Testis (tissue), 3 donors: ENCODE data around the gene LOXL3. TPM values are rescaled to one million over a fixed set of nuclear protein-coding genes. Genes with fewer than 3 reads are reported as not detected.

Experiments used
- DNase-seq: peaks from one replicate; pipeline ENCODE4 v3.0.0-alpha.2; 2019
- H3K27ac ChIP-seq, 2 donors: fragments of 200-600 bp; sonication (generic); one replicate each; pipeline ENCODE4 v1.5.1; 2019
- H3K27me3 ChIP-seq: fragments of 200-600 bp; sonication (generic); one replicate; pipeline ENCODE4 v1.5.1; 2019
- H3K36me3 ChIP-seq: fragments of 200-600 bp; sonication (generic); one replicate; pipeline ENCODE4 v1.5.1; 2017; ENCODE audit warnings: low read depth; ENCODE audit errors: missing control alignments
- H3K4me1 ChIP-seq: fragments of 200-600 bp; sonication (generic); one replicate; pipeline ENCODE4 v1.5.1; 2019
- H3K4me3 ChIP-seq, 2 donors: fragments of 200-600 bp; sonication (generic); one replicate each; pipeline ENCODE4 v1.5.1; 2017 to 2019
- H3K9me3 ChIP-seq: fragments of 200-600 bp; sonication (generic); one replicate; pipeline ENCODE4 v1.5.1; 2017
- POLR2A ChIP-seq: fragments of 450-650 bp; IDR thresholded peaks from one replicate; pipeline ENCODE4 v1.6.1; 2017; ENCODE audit warnings: antibody characterized with exemption, mild to moderate bottlenecking, moderate library complexity
- WGBS, 2 donors: methylation state at CpG; one replicate each; pipeline ENCODE4 v1.1.5; 2018; 5-methylcytosine and 5-hydroxymethylcytosine counted together
- intact Hi-C: fragments of 100-400 bp; cut with DNase I; formaldehyde crosslinking; loops from one replicate; pipeline ENCODE4 v1.15.1; 2023; ENCODE audit warnings: low total_unique reads
- polyA plus RNA-seq: library from polyadenylated mRNA; stranded (reverse); fragments of 350-450 nt; fragmentation: Illumina TruSeq; extraction: RNeasy Lipid Tissue Mini Kit (QIAGEN cat#74804); gene quantifications from one replicate; pipeline ENCODE4 v1.2.3, GENCODE V29; 2014; ENCODE audit warnings: low read depth, low replicate concordance; ENCODE audit not compliant: insufficient read depth
- total RNA-seq, 2 donors: library from RNA; depleted of rRNA; stranded (reverse); fragments of >200 nt; gene quantifications; one replicate each; pipeline ENCODE4 v1.2.3, GENCODE V29; 2016
- TF ChIP-seq, protein P1 (sequence below), 3 experiments: fragments of 450-650 bp in 2 of 3; fragments of 200-600 bp in 1 of 3; sonication (generic) in 1 of 3; IDR thresholded peaks; one replicate each; pipeline ENCODE4 v1.5.1; 2016 to 2019; ENCODE audit warnings: antibody characterized with exemption in 3 of 3, mild to moderate bottlenecking in 2 of 3, moderate library complexity in 1 of 3

LOXL3 gene
- total and polyA plus RNA-seq, 3 donors from 2014 or later: 10.5 to 15.2 (median 13.1) TPM

GRCh38 chr2:74514368-74515270 is 39.1 kb downstream of the LOXL3 start, which contains the start of gene TLX2:
TSS of gene TLX2 (plus strand) at chr2:74514450. CDS start at chr2:74514807, 357 bp downstream.
- intact Hi-C loops: no loop called here
- 4 to 17% methylated on average over 4 to 64 of the region's 82 CpGs for WGBS, 2 donors
- Histone ChIP-seq H3K9me3 (no peaks in the 10 kb centered on the region), H3K27me3 (no peaks in the 10 kb centered on the region), H3K27ac (no peak within 1 kb of the TSS), H3K4me3 (peak within 1 kb of the TSS; percentile 18 to 60), H3K4me1 (peaks cover 5% of the 10 kb centered on the region), H3K36me3 (no peaks in the 10 kb centered on the region)
- no peak for DNase-seq
- TF ChIP-seq POLR2A: no peak
- TF ChIP-seq, protein P1, sequence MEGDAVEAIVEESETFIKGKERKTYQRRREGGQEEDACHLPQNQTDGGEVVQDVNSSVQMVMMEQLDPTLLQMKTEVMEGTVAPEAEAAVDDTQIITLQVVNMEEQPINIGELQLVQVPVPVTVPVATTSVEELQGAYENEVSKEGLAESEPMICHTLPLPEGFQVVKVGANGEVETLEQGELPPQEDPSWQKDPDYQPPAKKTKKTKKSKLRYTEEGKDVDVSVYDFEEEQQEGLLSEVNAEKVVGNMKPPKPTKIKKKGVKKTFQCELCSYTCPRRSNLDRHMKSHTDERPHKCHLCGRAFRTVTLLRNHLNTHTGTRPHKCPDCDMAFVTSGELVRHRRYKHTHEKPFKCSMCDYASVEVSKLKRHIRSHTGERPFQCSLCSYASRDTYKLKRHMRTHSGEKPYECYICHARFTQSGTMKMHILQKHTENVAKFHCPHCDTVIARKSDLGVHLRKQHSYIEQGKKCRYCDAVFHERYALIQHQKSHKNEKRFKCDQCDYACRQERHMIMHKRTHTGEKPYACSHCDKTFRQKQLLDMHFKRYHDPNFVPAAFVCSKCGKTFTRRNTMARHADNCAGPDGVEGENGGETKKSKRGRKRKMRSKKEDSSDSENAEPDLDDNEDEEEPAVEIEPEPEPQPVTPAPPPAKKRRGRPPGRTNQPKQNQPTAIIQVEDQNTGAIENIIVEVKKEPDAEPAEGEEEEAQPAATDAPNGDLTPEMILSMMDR (IDR thresholded peaks at IDR 0.05): no peak

GRCh38 chr2:74513605-74514367 is 40.0 kb downstream of the LOXL3 start:
- no peak for DNase-seq
- intact Hi-C loops: no loop called here
- H3K36me3 ChIP-seq: no peaks in the 10 kb centered on the region
- H3K27ac ChIP-seq: no peak overlapping the region
- H3K4me1 ChIP-seq: peaks cover 5% of the 10 kb centered on the region
- TF ChIP-seq, protein P1 (IDR thresholded peaks at IDR 0.05): no peak
- no peaks in the 10 kb centered on the region for H3K27me3 ChIP-seq
- no peaks in the 10 kb centered on the region for H3K9me3 ChIP-seq
- H3K4me3 ChIP-seq: peak overlapping the region; percentile 7 to 60
- 4 to 5% methylated on average over 28 to 52 of the region's 52 CpGs for WGBS, 2 donors

DNA sequence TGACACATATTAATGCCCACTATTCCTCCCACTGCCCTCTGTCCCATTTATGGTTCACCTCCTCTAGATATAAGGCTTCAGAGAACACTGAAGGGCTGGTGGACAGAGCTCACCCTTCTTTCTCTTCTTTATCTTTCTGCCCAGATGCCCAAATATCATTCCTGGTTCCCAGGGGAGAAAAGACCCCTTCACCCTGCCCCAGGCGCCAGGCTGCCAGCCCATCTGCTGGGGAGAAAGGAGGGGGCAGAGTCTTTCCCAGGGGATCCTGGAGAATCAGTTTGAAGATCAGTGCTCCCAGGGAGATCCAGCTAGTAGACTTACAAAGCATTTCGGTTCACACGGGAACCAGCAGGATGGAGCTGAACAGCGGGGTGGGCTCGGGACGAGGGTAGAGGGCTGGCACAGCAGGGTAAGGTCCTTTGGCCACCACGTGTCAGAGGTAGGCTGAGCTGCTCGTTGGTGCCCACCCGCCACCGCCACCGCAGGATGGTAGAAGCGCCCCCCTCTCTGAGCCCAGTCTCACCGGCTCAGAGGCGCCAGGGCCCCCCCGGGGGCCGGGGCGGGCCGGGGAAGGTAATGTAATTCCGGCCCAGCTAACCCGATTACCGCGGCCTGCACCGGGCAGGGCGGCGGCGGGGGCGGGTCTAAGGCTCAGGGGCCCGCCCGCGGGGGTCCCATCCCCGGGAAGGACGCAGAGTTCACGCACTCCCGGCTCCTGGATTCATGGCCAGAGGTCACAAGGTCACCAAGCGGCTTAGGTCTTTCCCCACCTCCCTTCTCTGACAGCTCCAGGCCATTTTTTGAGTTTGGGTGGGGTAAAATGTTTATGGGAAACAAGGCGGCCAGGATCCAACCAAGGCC is 40.8 kb downstream of the LOXL3 start:
- Histone ChIP-seq H3K9me3 (no peaks in the 10 kb centered on the region), H3K4me3 (no peak overlapping the region), H3K4me1 (peaks cover 11% of the 10 kb centered on the region), H3K36me3 (no peaks in the 10 kb centered on the region), H3K27ac (no peak overlapping the region), H3K27me3 (no peaks in the 10 kb centered on the region)
- no peak for TF ChIP-seq POLR2A
- TF ChIP-seq, protein P1 (IDR thresholded peaks at IDR 0.05): no peak
- WGBS, 2 donors: 0 to 6% methylated on average over 3 to 35 of the region's 36 CpGs
- intact Hi-C loops: no loop called here
- DNase-seq: no peak

- no peak overlapping the region for H3K27ac ChIP-seq
- 38 to 44% methylated on average over 11 of the region's 11 CpGs for WGBS, 2 donors
- intact Hi-C loops: no loop called here
- H3K27me3 ChIP-seq: no peaks in the 10 kb centered on the region
- no peak for TF ChIP-seq POLR2A
- TF ChIP-seq, protein P1 (IDR thresholded peaks at IDR 0.05): no peak
- no peak for DNase-seq
- no peaks in the 10 kb centered on the region for H3K9me3 ChIP-seq
- H3K4me1 ChIP-seq: peaks cover 11% of the 10 kb centered on the region
- H3K4me3 ChIP-seq: no peak overlapping the region
- no peaks in the 10 kb centered on the region for H3K36me3 ChIP-seq
These were observed 42.4 kb downstream of the LOXL3 start for GRCh38 chr2:74511104-74511989.
